ENCODE data around the gene NETO2. TPM values are rescaled to one million over a fixed set of nuclear protein-coding genes. Genes with fewer than 3 reads are reported as not detected.

NETO2 gene
- total and polyA plus RNA-seq, 2 donors from 2014 or later, result 1.4 to 4.8 TPM

DNA sequence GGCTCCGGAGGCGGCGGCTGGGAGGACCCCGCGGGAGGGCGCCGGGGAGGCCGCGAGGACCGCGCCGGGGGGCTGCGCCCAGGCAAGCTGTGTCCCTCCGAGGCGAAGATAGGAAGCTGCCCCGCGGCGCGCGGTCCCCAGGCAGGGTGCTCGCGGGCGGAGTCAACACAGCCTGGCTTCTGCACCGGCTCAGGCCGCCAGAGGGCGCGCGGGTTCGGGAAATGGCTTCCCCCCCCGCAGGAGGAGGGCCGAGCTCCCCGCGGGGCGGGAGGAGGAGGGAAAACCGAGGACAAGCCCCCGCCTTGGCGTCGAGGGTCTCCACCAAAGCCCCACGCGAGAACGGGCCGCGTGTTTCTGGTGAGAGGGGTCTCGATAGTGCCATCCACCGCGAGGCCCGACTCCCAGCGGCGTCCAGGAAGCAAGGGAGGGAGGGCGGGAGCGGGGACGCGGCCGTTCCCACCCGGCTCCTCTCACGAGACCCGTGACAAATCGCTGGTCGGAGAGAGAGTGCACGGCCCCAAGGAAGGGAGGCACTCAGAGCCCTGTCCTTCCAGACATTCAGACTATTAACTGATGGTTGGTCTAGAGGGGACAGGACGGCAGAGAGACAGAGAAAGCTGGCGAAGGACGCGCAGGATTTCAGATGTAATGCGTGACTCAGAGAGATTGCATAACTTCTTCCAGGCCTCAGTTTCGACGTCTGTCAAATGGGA, 105.8 kb downstream of the NETO2 start:
- Histone ChIP-seq H3K4me1 (ENCODE audit: control insufficient read depth in 2 of 3, insufficient read depth in 2 of 3, low read depth in 1 of 3, low read length in 3 of 3) (peaks cover 0 to 2% (median 0%) of the 10 kb centered on the region in 3 donors), H3K27me3 (ENCODE audit: control insufficient read depth, insufficient read depth, low read length) (no peaks in the 10 kb centered on the region), H3K36me3 (ENCODE audit: control insufficient read depth in 2 of 3, insufficient read depth in 3 of 3, low read length in 3 of 3) (no peaks in the 10 kb centered on the region), H3K27ac (ENCODE audit: low read depth in 2 of 2, low read length in 2 of 2) (no peak overlapping the region), H3K9ac (ENCODE audit: low read length in 3 of 3) (peak overlapping the region in 2 of 3 donors; percentile 12 to 15), H3K9me3 (ENCODE audit: control insufficient read depth in 2 of 3, insufficient read depth in 1 of 3, low read length in 3 of 3) (no peaks in the 10 kb centered on the region), H3K4me3 (ENCODE audit: low read length in 3 of 3) (peak overlapping the region; percentile 57 to 79 (median 67))
- DNase-seq (peak; percentile 86 to 94 (median 91)), FAIRE-seq (no peak)
- intact Hi-C loops (cut with DNase I), result loop anchor here (10.0 kb wide), 1 partner anchor 1117 kb away; the partner anchor contains the start of gene ABCC12
- TF ChIP-seq, protein P1, sequence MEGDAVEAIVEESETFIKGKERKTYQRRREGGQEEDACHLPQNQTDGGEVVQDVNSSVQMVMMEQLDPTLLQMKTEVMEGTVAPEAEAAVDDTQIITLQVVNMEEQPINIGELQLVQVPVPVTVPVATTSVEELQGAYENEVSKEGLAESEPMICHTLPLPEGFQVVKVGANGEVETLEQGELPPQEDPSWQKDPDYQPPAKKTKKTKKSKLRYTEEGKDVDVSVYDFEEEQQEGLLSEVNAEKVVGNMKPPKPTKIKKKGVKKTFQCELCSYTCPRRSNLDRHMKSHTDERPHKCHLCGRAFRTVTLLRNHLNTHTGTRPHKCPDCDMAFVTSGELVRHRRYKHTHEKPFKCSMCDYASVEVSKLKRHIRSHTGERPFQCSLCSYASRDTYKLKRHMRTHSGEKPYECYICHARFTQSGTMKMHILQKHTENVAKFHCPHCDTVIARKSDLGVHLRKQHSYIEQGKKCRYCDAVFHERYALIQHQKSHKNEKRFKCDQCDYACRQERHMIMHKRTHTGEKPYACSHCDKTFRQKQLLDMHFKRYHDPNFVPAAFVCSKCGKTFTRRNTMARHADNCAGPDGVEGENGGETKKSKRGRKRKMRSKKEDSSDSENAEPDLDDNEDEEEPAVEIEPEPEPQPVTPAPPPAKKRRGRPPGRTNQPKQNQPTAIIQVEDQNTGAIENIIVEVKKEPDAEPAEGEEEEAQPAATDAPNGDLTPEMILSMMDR (IDR thresholded peaks at IDR 0.05; ENCODE audit: borderline replicate concordance, extremely low read depth, insufficient read depth), result peak; percentile 89

DNA sequence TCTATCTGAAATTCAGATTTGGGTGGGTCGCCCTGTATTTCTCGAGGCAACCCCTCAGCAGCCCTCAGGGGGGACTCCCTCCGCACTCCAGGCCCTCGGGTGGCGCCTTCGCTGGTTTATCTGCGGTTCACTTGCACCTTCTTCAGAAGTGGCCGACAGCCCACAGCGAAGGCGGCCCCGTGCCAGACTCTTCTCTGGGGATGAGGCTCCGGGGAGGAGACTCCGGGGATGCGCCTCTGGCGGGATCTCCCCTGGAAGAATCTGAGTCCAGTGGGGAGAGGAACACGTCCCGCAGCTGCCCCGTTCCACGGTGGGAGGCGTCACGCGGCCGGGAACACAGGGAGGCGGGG, 106.4 kb downstream of the NETO2 start:
- no peaks in the 10 kb centered on the region for H3K9me3 ChIP-seq (ENCODE audit: control insufficient read depth in 2 of 3, insufficient read depth in 1 of 3, low read length in 3 of 3)
- peak overlapping the region in 1 of 3 donors; percentile 12 for H3K9ac ChIP-seq (ENCODE audit: low read length in 3 of 3)
- no peak overlapping the region for H3K27ac ChIP-seq (ENCODE audit: low read depth in 2 of 2, low read length in 2 of 2)
- H3K4me1 ChIP-seq (ENCODE audit: control insufficient read depth in 2 of 3, insufficient read depth in 2 of 3, low read depth in 1 of 3, low read length in 3 of 3), result peaks cover 0 to 2% (median 0%) of the 10 kb centered on the region in 3 donors
- intact Hi-C loops (cut with DNase I), result loop anchor here (10.0 kb wide), 1 partner anchor 1117 kb away; the partner anchor contains the start of gene ABCC12
- TF ChIP-seq, protein P1 (IDR thresholded peaks at IDR 0.05; ENCODE audit: borderline replicate concordance, extremely low read depth, insufficient read depth), result no peak
- DNase-seq, result peak in 2 of 5 donors; percentile 34 to 79
- no peaks in the 10 kb centered on the region for H3K36me3 ChIP-seq (ENCODE audit: control insufficient read depth in 2 of 3, insufficient read depth in 3 of 3, low read length in 3 of 3)
- no peaks in the 10 kb centered on the region for H3K27me3 ChIP-seq (ENCODE audit: control insufficient read depth, insufficient read depth, low read length)
- no peak for FAIRE-seq
- peak overlapping the region in 2 of 3 donors; percentile 29 to 67 for H3K4me3 ChIP-seq (ENCODE audit: low read length in 3 of 3)

DNA sequence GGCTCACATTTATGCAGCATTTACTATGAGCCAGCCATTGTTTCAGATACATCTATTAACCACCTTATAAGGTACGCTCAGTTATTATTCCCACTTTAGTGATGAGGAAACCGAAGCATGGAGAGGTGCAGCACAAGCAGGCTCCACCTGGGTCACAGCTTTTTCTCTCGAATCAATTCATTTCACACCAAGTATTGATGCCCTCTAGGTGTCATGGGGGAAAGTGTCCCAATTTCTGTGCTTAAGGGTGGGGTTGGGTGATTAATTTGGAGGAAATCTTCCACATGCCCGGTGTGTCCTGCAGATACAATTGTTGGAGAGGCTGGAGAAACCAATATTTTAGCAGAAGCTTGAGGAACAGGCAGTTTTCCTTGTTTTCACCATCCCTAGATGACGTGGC, 107.5 kb downstream of the NETO2 start:
- no peak overlapping the region for H3K27ac ChIP-seq (ENCODE audit: low read depth in 2 of 2, low read length in 2 of 2)
- no peak for DNase-seq
- TF ChIP-seq, protein P1 (IDR thresholded peaks at IDR 0.05; ENCODE audit: borderline replicate concordance, extremely low read depth, insufficient read depth), result no peak
- peaks cover 0 to 2% (median 0%) of the 10 kb centered on the region in 3 donors for H3K4me1 ChIP-seq (ENCODE audit: control insufficient read depth in 2 of 3, insufficient read depth in 2 of 3, low read depth in 1 of 3, low read length in 3 of 3)
- FAIRE-seq, result no peak
- no peak overlapping the region for H3K4me3 ChIP-seq (ENCODE audit: low read length in 3 of 3)
- no peak overlapping the region for H3K9ac ChIP-seq (ENCODE audit: low read length in 3 of 3)
- H3K9me3 ChIP-seq (ENCODE audit: control insufficient read depth in 2 of 3, insufficient read depth in 1 of 3, low read length in 3 of 3), result no peaks in the 10 kb centered on the region
- H3K27me3 ChIP-seq (ENCODE audit: control insufficient read depth, insufficient read depth, low read length), result no peaks in the 10 kb centered on the region
- intact Hi-C loops (cut with DNase I), result loop anchor here (10.0 kb wide), 1 partner anchor 1119 kb away; the partner anchor contains the start of gene ABCC12
- H3K36me3 ChIP-seq (ENCODE audit: control insufficient read depth in 2 of 3, insufficient read depth in 3 of 3, low read length in 3 of 3), result no peaks in the 10 kb centered on the region
